ENCODE data around the gene TANC1.

- TF ChIP-seq CTCF (conservative IDR thresholded peaks at IDR 0.05 in 1 of 2, IDR thresholded peaks at IDR 0.05 in 1 of 2; ENCODE audit: extremely low read depth in 1 of 2, insufficient read depth in 1 of 2, low read depth in 1 of 2, low read length in 2 of 2) (no peak), EZH2 (IDR thresholded peaks at IDR 0.05; ENCODE audit: borderline replicate concordance, low read length) (no peak)
These were observed 46.7 kb downstream of the TANC1 start for GRCh38 chr2:159015174-159015573.
